C4-2B (cell line): ENCODE data around the gene AP1M1.

Source experiments
- ZFX ChIP-seq: fragments of 450-650 bp; IDR thresholded peaks from 2 replicates; pipeline ENCODE4 v1.6.1; 2017
- TF ChIP-seq, protein P1 (sequence below): fragments of 450-650 bp; conservative IDR thresholded peaks from 2 replicates; pipeline ENCODE4 v1.5.1; 2017; ENCODE audit warnings: mild to moderate bottlenecking

DNA sequence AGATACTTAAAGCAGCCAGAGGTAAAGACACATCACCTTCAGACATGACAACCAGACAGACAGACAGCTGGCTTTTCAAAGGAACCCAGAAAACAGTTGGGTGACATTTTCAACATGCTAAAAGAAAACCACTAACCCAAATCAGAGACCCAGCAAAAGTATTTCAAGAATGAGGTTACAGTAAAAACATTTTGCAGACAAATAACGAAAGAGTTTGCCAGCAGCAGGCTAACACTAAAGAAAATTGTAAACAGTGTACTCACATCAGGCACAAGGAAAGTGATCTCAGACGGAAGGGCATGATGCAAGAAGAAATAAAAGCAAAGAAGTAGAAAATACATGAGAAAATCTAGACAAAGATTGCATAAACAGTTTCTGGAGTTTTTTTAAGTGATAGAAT, 46.4 kb downstream of the AP1M1 start:
- TF ChIP-seq, protein P1, sequence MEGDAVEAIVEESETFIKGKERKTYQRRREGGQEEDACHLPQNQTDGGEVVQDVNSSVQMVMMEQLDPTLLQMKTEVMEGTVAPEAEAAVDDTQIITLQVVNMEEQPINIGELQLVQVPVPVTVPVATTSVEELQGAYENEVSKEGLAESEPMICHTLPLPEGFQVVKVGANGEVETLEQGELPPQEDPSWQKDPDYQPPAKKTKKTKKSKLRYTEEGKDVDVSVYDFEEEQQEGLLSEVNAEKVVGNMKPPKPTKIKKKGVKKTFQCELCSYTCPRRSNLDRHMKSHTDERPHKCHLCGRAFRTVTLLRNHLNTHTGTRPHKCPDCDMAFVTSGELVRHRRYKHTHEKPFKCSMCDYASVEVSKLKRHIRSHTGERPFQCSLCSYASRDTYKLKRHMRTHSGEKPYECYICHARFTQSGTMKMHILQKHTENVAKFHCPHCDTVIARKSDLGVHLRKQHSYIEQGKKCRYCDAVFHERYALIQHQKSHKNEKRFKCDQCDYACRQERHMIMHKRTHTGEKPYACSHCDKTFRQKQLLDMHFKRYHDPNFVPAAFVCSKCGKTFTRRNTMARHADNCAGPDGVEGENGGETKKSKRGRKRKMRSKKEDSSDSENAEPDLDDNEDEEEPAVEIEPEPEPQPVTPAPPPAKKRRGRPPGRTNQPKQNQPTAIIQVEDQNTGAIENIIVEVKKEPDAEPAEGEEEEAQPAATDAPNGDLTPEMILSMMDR = no peak
- TF ChIP-seq ZFX = no peak
